Trophoblast cell (in vitro differentiated cells and primary cell): ENCODE data around the gene RIPK1.
"Not testable (repeated sequence)": the region's sequence is repeated elsewhere in the genome, so short reads cannot be mapped to it uniquely, and the experiment has no call there.

Experiments used
- DNase-seq, 2 donors: peaks; one replicate each; pipeline ENCODE4 v3.0.0-alpha.2; 2016
- H2AFZ ChIP-seq: 2 replicates; pipeline ENCODE4 v1.6.1; 2013; ENCODE audit warnings: low read length, moderate library complexity, mild to moderate bottlenecking; ENCODE audit not compliant: insufficient read depth, poor library complexity
- H2AK5ac ChIP-seq: 2 replicates; pipeline ENCODE4 v1.6.1; 2013; ENCODE audit warnings: mild to moderate bottlenecking, low read length
- H2BK120ac ChIP-seq: 2 replicates; pipeline ENCODE4 v1.6.1; 2013; ENCODE audit warnings: low read length, mild to moderate bottlenecking, moderate library complexity; ENCODE audit not compliant: insufficient read depth, poor library complexity
- H2BK12ac ChIP-seq: 2 replicates; pipeline ENCODE4 v1.6.1; 2013; ENCODE audit warnings: mild to moderate bottlenecking, low read length, moderate library complexity
- H2BK5ac ChIP-seq: 2 replicates; pipeline ENCODE4 v1.6.1; 2013; ENCODE audit warnings: low read length, low read depth, moderate library complexity, mild to moderate bottlenecking; ENCODE audit not compliant: poor library complexity
- H3K14ac ChIP-seq: 2 replicates; pipeline ENCODE4 v1.6.1; 2013; ENCODE audit warnings: mild to moderate bottlenecking, low read length
- H3K18ac ChIP-seq: 2 replicates; pipeline ENCODE4 v1.6.1; 2013; ENCODE audit warnings: mild to moderate bottlenecking, low read length
- H3K23ac ChIP-seq: 2 replicates; pipeline ENCODE4 v1.6.1; 2013; ENCODE audit warnings: low read length
- H3K27ac ChIP-seq: 2 replicates; pipeline ENCODE4 v1.5.1; 2013; ENCODE audit warnings: low read depth, mild to moderate bottlenecking, inconsistent platforms, low read length, moderate library complexity
- H3K27me3 ChIP-seq: 2 replicates; pipeline ENCODE4 v1.6.1; 2013; ENCODE audit warnings: inconsistent platforms, mild to moderate bottlenecking, low read length, moderate library complexity; ENCODE audit not compliant: insufficient read depth
- H3K36me3 ChIP-seq, 2 experiments: 1 replicate in 1 of 2; 2 replicates in 1 of 2; pipeline ENCODE4 v1.6.1; 2013; ENCODE audit warnings: low read length in 2 of 2, mild to moderate bottlenecking in 2 of 2, moderate library complexity in 1 of 2; ENCODE audit not compliant: insufficient read depth in 2 of 2, control insufficient read depth in 1 of 2
- H3K4ac ChIP-seq: 2 replicates; pipeline ENCODE4 v1.6.1; 2013; ENCODE audit warnings: low read depth, mild to moderate bottlenecking, low read length, moderate library complexity
- H3K4me1 ChIP-seq, 2 experiments: 1 replicate in 1 of 2; 2 replicates in 1 of 2; pipeline ENCODE4 v1.6.1; 2013; ENCODE audit warnings: low read length in 2 of 2, mild to moderate bottlenecking in 2 of 2, moderate library complexity in 1 of 2; ENCODE audit not compliant: insufficient read depth in 2 of 2, control insufficient read depth in 1 of 2
- H3K4me2 ChIP-seq: 2 replicates; pipeline ENCODE4 v1.6.1; 2013; ENCODE audit warnings: inconsistent platforms, mild to moderate bottlenecking, low read length, moderate library complexity
- H3K4me3 ChIP-seq: 2 replicates; pipeline ENCODE4 v1.5.1; 2013; ENCODE audit warnings: mild to moderate bottlenecking, low read depth, low read length, inconsistent platforms
- H3K79me1 ChIP-seq: one replicate; pipeline ENCODE4 v1.6.1; 2013; ENCODE audit warnings: low read length
- H3K79me2 ChIP-seq: 2 replicates; pipeline ENCODE4 v1.6.1; 2013; ENCODE audit warnings: low read length, mild to moderate bottlenecking; ENCODE audit not compliant: control insufficient read depth, insufficient read depth, poor library complexity
- H3K9ac ChIP-seq: 2 replicates; pipeline ENCODE4 v1.6.1; 2013; ENCODE audit warnings: mild to moderate bottlenecking, low read length
- H3K9me3 ChIP-seq: 2 replicates; pipeline ENCODE4 v1.6.1; 2013; ENCODE audit warnings: low read depth, mild to moderate bottlenecking, control low read depth, inconsistent platforms, low read length; ENCODE audit not compliant: insufficient read depth
- H4K12ac ChIP-seq: 2 replicates; pipeline ENCODE4 v1.6.1; 2013; ENCODE audit warnings: low read depth, mild to moderate bottlenecking, low read length, moderate library complexity
- H4K8ac ChIP-seq: 2 replicates; pipeline ENCODE4 v1.6.1; 2013; ENCODE audit warnings: low read depth, mild to moderate bottlenecking, low read length, moderate library complexity
- H4K91ac ChIP-seq: one replicate; pipeline ENCODE4 v1.6.1; 2013; ENCODE audit warnings: low read depth, mild to moderate bottlenecking, low read length, moderate library complexity
- WGBS: extraction: QIAGEN DNeasy Blood & Tissue Kit; methylation state at CpG from one replicate; pipeline ENCODE4 v1.1.7; 2013; ENCODE audit warnings: missing lambda C conversion rate; ENCODE audit not compliant: insufficient read length, insufficient coverage; ENCODE audit errors: extremely low coverage; 5-methylcytosine and 5-hydroxymethylcytosine counted together

RIPK1 gene

GRCh38 chr6:3152689-3153088, 84.4 kb downstream of the RIPK1 start:
- Histone ChIP-seq H4K91ac (no peak overlapping the region), H3K4me1 (peaks cover 0 to 2% of the 10 kb centered on the region in 2 experiments), H3K27me3 (no peaks in the 10 kb centered on the region), H3K9ac (no peak overlapping the region), H3K14ac (no peak overlapping the region), H3K4ac (no peak overlapping the region), H4K12ac (no peak overlapping the region), H3K79me1 (peaks cover 8% of the 10 kb centered on the region), H3K18ac (no peak overlapping the region), H2AFZ (no peak overlapping the region), H3K79me2 (peaks cover 9% of the 10 kb centered on the region), H2BK120ac (no peak overlapping the region), H3K4me3 (no peak overlapping the region), H4K8ac (no peak overlapping the region), H3K27ac (no peak overlapping the region), H3K4me2 (no peak overlapping the region), H2BK12ac (no peak overlapping the region), H2AK5ac (no peak overlapping the region), H3K23ac (no peak overlapping the region), H3K36me3 (peaks cover 18 to 33% of the 10 kb centered on the region in 2 experiments), H3K9me3 (peaks cover 6% of the 10 kb centered on the region), H2BK5ac (no peak overlapping the region)
- WGBS, result no CpG with 5 or more reads among the region's 3 CpGs
- no peak for DNase-seq

- not testable (repeated sequence) for DNase-seq, H3K4ac ChIP-seq, H3K9me3 ChIP-seq, H2BK5ac ChIP-seq, H3K27me3 ChIP-seq, H3K27ac ChIP-seq, H2AK5ac ChIP-seq, H2BK120ac ChIP-seq, H3K9ac ChIP-seq, H3K18ac ChIP-seq, H3K14ac ChIP-seq, H3K23ac ChIP-seq, H3K4me3 ChIP-seq, H4K91ac ChIP-seq, H4K8ac ChIP-seq, H4K12ac ChIP-seq, H2AFZ ChIP-seq, H3K4me1 ChIP-seq, H2BK12ac ChIP-seq
- peaks cover 10% of the 10 kb centered on the region for H3K79me1 ChIP-seq
- peaks cover 11% of the 10 kb centered on the region for H3K79me2 ChIP-seq
- no CpG with 5 or more reads among the region's 6 CpGs for WGBS
- H3K36me3 ChIP-seq, result peaks cover 10 to 15% of the 10 kb centered on the region in 2 experiments
- peak overlapping the region; percentile 25 for H3K4me2 ChIP-seq
These were observed 87.1 kb downstream of the RIPK1 start for GRCh38 chr6:3155416-3155815.

- peak overlapping the region; percentile 94 for H3K4me3 ChIP-seq
- H3K79me2 ChIP-seq, result peaks cover 11% of the 10 kb centered on the region
- H4K12ac ChIP-seq, H3K23ac ChIP-seq, H4K8ac ChIP-seq, H3K27me3 ChIP-seq, H3K9me3 ChIP-seq, H2AFZ ChIP-seq, H2BK12ac ChIP-seq, H3K27ac ChIP-seq, DNase-seq: not testable (repeated sequence)
- H3K4ac ChIP-seq, result peak overlapping the region; percentile 90
- peak overlapping the region; percentile 75 for H4K91ac ChIP-seq
- peaks cover 10 to 15% of the 10 kb centered on the region in 2 experiments for H3K36me3 ChIP-seq
- H2AK5ac ChIP-seq, result peak overlapping the region; percentile 61
- peaks cover 10% of the 10 kb centered on the region for H3K79me1 ChIP-seq
- no CpG with 5 or more reads among the region's 32 CpGs for WGBS
- peaks cover 4 to 13% of the 10 kb centered on the region in 2 experiments for H3K4me1 ChIP-seq
- H2BK5ac ChIP-seq, result peak overlapping the region; percentile 43
- peak overlapping the region; percentile 78 for H3K4me2 ChIP-seq
- peak overlapping the region; percentile 80 for H3K14ac ChIP-seq
- peak overlapping the region; percentile 45 for H2BK120ac ChIP-seq
- H3K18ac ChIP-seq, result peak overlapping the region; percentile 68
- H3K9ac ChIP-seq, result peak overlapping the region; percentile 89
These were observed 88.2 kb downstream of the RIPK1 start for GRCh38 chr6:3156184-3157130.

GRCh38 chr6:3157131-3157933, 89.0 kb downstream of the RIPK1 start, which contains the start of gene TUBB2A:
Gene TUBB2A (minus strand): TSS chr6:3157544. CDS start chr6:3157463, 81 bp downstream.
- Histone ChIP-seq H3K9me3 (no peaks in the 10 kb centered on the region), H3K14ac (peak within 1 kb of the TSS; percentile 94), H3K4ac (peak within 1 kb of the TSS; percentile 98), H3K27ac (peak within 1 kb of the TSS; percentile 73), H2AK5ac (peak within 1 kb of the TSS; percentile 92), H3K9ac (peak within 1 kb of the TSS; percentile 95), H2BK120ac (peak within 1 kb of the TSS; percentile 98), H2BK12ac (peak within 1 kb of the TSS; percentile 54), H3K18ac (peak within 1 kb of the TSS; percentile 93), H3K23ac (no peak within 1 kb of the TSS), H3K4me1 (peaks cover 6 to 15% of the 10 kb centered on the region in 2 experiments), H3K36me3 (peaks cover 10 to 14% of the 10 kb centered on the region in 2 experiments), H2AFZ (peak within 1 kb of the TSS; percentile 86), H4K8ac (peak within 1 kb of the TSS; percentile 98), H2BK5ac (peak within 1 kb of the TSS; percentile 93), H3K79me1 (peaks cover 13% of the 10 kb centered on the region), H3K27me3 (no peaks in the 10 kb centered on the region), H3K4me2 (peak within 1 kb of the TSS; percentile 78), H3K4me3 (peak within 1 kb of the TSS; percentile 94), H4K91ac (peak within 1 kb of the TSS; percentile 100), H4K12ac (peak within 1 kb of the TSS; percentile 86), H3K79me2 (peaks cover 12% of the 10 kb centered on the region)
- DNase-seq, result peak; percentile 71 to 89
- WGBS, result no CpG with 5 or more reads among the region's 95 CpGs
